HEK293 (cell line): ENCODE data around the gene TCF12.

ENCODE experiments used
- PATZ1 ChIP-seq: fragments of 450-650 bp; formaldehyde crosslinking; IDR thresholded peaks from 2 replicates; pipeline ENCODE4 v1.5.1; 2016; ENCODE audit warnings: missing biosample characterization, missing genetic modification characterization
- ZNF140 ChIP-seq: fragments of 450-650 bp; formaldehyde crosslinking; IDR thresholded peaks from 2 replicates; pipeline ENCODE4 v1.5.1; 2016; ENCODE audit warnings: missing biosample characterization, missing genetic modification characterization
- ZNF623 ChIP-seq: fragments of 450-650 bp; formaldehyde crosslinking; IDR thresholded peaks from 2 replicates; pipeline ENCODE4 v1.5.1; 2016; ENCODE audit warnings: missing biosample characterization, missing genetic modification characterization
- ZNF629 ChIP-seq: fragments of 450-650 bp; formaldehyde crosslinking; IDR thresholded peaks from 2 replicates; pipeline ENCODE4 v1.5.1; 2017; ENCODE audit warnings: missing biosample characterization, missing genetic modification characterization
- ZNF670 ChIP-seq: fragments of 450-650 bp; formaldehyde crosslinking; IDR thresholded peaks from 2 replicates; pipeline ENCODE4 v1.5.1; 2016; ENCODE audit warnings: missing biosample characterization, missing genetic modification characterization, low read depth
- ZNF747 ChIP-seq: fragments of 450-650 bp; formaldehyde crosslinking; IDR thresholded peaks from 2 replicates; pipeline ENCODE4 v1.5.1; 2016; ENCODE audit warnings: missing biosample characterization, missing genetic modification characterization
- ZNF843 ChIP-seq: fragments of 450-650 bp; formaldehyde crosslinking; IDR thresholded peaks from 2 replicates; pipeline ENCODE4 v1.5.1; 2016; ENCODE audit warnings: missing biosample characterization, missing genetic modification characterization

GRCh38 chr15:56973463-56973862 lies 55.0 kb downstream of the TCF12 start:
- TF ChIP-seq ZNF629 (tag by site-specific recombination) (no peak), ZNF140 (tag by site-specific recombination) (no peak), ZNF747 (tag by site-specific recombination) (no peak), PATZ1 (tag by site-specific recombination) (no peak), ZNF670 (tag by site-specific recombination) (no peak), ZNF843 (tag by site-specific recombination) (no peak), ZNF623 (tag by site-specific recombination) (no peak)
